Measurements from ENCODE around the gene KRAS.

KRAS gene

DNA sequence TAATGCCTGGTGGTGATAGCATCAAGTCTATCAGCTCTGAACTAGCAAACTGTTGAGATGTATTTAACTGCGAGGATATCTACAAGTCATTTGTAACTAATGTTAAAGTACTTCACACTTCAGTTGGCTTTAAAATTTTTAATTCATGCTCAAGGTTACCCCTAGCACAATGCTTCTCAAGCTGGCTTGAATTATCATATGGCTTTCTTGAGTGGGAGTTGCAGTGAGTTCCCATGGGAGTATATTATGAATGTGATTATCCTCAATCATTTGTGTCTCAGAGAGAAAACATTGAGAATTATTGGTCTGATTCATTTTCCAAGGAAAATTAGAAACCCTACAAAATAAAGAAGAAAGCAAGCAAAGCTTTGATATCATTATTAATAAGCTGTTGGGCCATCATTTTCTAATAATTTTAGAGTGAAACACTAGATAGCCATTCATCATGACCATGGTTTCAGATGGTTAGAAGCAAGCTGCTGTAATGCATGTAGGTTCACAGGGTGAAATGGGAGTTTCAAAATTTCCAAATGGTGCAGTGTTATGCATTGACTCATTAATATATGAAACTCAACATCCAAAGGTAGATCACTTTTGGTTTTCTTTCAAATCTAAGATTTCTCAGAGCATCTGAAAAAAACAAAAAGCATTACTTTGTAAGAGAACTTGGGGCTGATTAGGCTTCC, 11.8 kb upstream of the KRAS start:
- FAIRE-seq (peak; percentile 23), DNase-seq (ENCODE audit: insufficient read length, low spot score) (no peak)
- TF ChIP-seq PAX5 (IDR thresholded peaks at IDR 0.05; ENCODE audit: insufficient read depth, low read length, severe bottlenecking) (no peak), POLR2A (IDR thresholded peaks at IDR 0.05; ENCODE audit: low read depth, low read length) (no peak), POLR2AphosphoS5 (IDR thresholded peaks at IDR 0.05; ENCODE audit: low read depth, low read length) (no peak), SPI1 (IDR thresholded peaks at IDR 0.05; ENCODE audit: low read depth, low read length) (no peak), POU2F2 (IDR thresholded peaks at IDR 0.05; ENCODE audit: low read depth, low read length) (no peak), TAF1 (IDR thresholded peaks at IDR 0.05; ENCODE audit: low read depth, low read length) (no peak)

- no peak for DNase-seq (ENCODE audit: insufficient read length, low spot score)
- TF ChIP-seq PAX5 (IDR thresholded peaks at IDR 0.05; ENCODE audit: insufficient read depth, low read length, severe bottlenecking) (no peak), POU2F2 (IDR thresholded peaks at IDR 0.05; ENCODE audit: low read depth, low read length) (no peak), SPI1 (IDR thresholded peaks at IDR 0.05; ENCODE audit: low read depth, low read length) (no peak), TAF1 (IDR thresholded peaks at IDR 0.05; ENCODE audit: low read depth, low read length) (no peak), POLR2AphosphoS5 (IDR thresholded peaks at IDR 0.05; ENCODE audit: low read depth, low read length) (no peak), POLR2A (IDR thresholded peaks at IDR 0.05; ENCODE audit: low read depth, low read length) (no peak)
- no peak for FAIRE-seq
Measured at GRCh38 chr12:25257590-25258324, 7.0 kb upstream of the KRAS start.

DNA sequence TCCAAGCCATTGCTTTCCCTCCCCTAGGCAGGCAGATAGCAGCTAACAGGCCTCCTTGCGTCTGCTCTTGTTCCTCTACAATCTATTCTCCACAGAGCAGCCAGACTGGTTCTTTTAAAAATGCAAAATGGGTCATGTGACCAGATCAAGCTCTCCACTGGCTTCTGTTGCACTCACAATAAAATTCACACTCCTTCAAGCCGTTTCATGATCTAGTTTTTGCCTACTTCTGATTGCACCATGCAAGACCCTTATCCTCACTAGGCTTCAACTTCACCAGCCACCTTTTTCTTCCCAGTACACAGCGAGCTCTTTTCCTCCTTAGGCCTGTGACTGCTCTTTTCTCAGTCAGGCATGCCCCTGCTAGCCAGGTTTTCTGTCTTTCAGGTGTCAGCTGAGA, 6.1 kb upstream of the KRAS start:
- no peak for FAIRE-seq
- DNase-seq (ENCODE audit: insufficient read length, low spot score) = no peak
- TF ChIP-seq POLR2AphosphoS5 (IDR thresholded peaks at IDR 0.05; ENCODE audit: low read depth, low read length) = no peak

DNA sequence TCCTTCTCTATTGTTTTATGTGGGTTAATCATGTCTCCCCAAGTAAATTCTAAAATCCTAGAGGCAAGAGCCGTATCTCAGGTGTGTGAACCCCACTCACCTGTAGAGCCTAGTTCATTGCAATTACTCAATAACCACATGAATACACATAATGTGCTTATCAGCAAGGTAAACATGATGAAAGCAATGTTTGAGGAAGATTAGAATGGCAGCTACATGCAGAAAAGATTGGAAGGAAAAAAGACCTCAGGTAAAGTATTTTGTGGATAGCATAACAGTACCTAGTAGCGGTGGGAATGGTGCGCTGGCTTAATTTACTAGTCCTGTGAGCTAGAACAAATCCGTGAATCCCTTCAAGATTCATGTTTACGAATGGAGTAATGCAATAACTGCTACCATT, 5.3 kb upstream of the KRAS start:
- FAIRE-seq = no peak
- no peak for DNase-seq (ENCODE audit: insufficient read length, low spot score)
- no peak for TF ChIP-seq POLR2AphosphoS5 (IDR thresholded peaks at IDR 0.05; ENCODE audit: low read depth, low read length)
- TF ChIP-seq SPI1 (IDR thresholded peaks at IDR 0.05; ENCODE audit: low read depth, low read length) = no peak

DNA sequence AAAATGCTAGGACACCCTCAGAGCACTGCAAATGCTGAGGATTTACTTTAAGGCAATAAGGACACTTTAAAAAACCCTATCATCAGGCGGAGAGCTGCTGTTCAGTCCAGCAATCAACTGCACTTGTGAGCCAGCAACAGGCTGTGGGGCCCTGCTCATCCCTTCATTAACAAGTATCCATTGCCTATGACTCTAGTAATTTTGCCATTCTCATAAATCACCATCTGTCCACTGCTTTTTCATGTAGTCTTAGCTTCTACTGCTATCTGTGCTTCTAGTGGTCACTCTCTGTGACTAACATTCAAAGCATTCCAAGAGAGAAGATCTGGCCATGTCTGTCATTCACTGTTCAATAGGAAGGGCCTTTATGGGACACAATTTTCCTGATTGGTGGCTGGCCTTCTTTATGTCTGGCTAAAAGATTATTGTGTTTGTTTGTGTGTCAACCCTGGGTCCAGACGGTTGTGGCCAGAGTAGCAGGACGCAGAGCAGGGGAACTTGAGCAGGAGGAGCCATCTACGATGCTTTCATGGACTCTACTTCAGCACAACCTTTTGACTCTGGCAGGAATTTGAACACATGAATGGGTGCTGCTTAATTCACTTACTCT, 3.6 kb upstream of the KRAS start:
- FAIRE-seq = no peak
- TF ChIP-seq TAF1 (IDR thresholded peaks at IDR 0.05; ENCODE audit: low read depth, low read length) (no peak), POU2F2 (IDR thresholded peaks at IDR 0.05; ENCODE audit: low read depth, low read length) (no peak), POLR2AphosphoS5 (IDR thresholded peaks at IDR 0.05; ENCODE audit: low read depth, low read length) (no peak), PAX5 (IDR thresholded peaks at IDR 0.05; ENCODE audit: insufficient read depth, low read length, severe bottlenecking) (no peak), POLR2A (IDR thresholded peaks at IDR 0.05; ENCODE audit: low read depth, low read length) (no peak)

DNA sequence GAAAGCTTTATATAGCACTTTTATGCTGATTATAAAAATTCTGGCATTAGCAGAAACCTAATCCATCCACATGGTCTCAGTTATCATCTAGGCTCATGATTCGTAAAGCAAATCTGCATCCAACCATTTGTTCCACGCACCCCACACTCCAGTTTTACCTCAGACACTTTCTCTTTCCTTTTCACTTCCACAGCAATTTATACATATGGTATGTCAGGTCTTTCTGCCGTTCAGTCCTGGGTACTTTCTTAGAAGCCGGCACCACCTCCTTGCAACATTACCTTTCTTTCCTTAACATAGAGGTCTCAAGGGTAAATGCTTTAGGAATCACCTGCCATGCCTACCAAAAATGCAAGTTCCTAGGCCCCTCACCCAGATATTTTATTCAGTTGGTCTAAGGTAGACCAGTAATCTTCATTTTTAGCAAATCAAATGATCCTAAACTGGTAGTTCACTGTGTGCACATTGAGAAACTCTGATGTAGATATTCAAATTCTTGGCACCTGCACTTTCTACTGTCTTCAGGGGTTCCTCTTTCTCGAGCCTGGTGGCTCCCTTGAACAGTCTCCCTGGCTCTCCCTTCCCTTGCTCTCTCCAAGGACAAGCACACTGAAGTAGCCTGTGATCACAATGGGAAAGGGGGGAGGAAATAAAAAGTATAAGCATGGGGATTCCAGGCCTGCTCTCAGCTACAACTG, 2.8 kb upstream of the KRAS start:
- FAIRE-seq = peak; percentile 51
- TF ChIP-seq POU2F2 (IDR thresholded peaks at IDR 0.05; ENCODE audit: low read depth, low read length) = no peak
- no peak for TF ChIP-seq POLR2AphosphoS5 (IDR thresholded peaks at IDR 0.05; ENCODE audit: low read depth, low read length)
- peak; percentile 66 for TF ChIP-seq SPI1 (IDR thresholded peaks at IDR 0.05; ENCODE audit: low read depth, low read length)
- no peak for TF ChIP-seq POLR2A (IDR thresholded peaks at IDR 0.05; ENCODE audit: low read depth, low read length)
- no peak for TF ChIP-seq PAX5 (IDR thresholded peaks at IDR 0.05; ENCODE audit: insufficient read depth, low read length, severe bottlenecking)
- no peak for TF ChIP-seq TAF1 (IDR thresholded peaks at IDR 0.05; ENCODE audit: low read depth, low read length)
- no peak for DNase-seq (ENCODE audit: insufficient read length, low spot score)

More for the DNA sequence above, 3.6 kb upstream of the KRAS start:
- no peak for DNase-seq (ENCODE audit: insufficient read length, low spot score)

- no peak for TF ChIP-seq TAF1 (IDR thresholded peaks at IDR 0.05; ENCODE audit: low read depth, low read length)
- TF ChIP-seq PAX5 (IDR thresholded peaks at IDR 0.05; ENCODE audit: insufficient read depth, low read length, severe bottlenecking) = no peak
- no peak for TF ChIP-seq POU2F2 (IDR thresholded peaks at IDR 0.05; ENCODE audit: low read depth, low read length)
- TF ChIP-seq POLR2AphosphoS5 (IDR thresholded peaks at IDR 0.05; ENCODE audit: low read depth, low read length) = no peak
- no peak for TF ChIP-seq SPI1 (IDR thresholded peaks at IDR 0.05; ENCODE audit: low read depth, low read length)
- no peak for TF ChIP-seq POLR2A (IDR thresholded peaks at IDR 0.05; ENCODE audit: low read depth, low read length)
- no peak for FAIRE-seq
- no peak for DNase-seq (ENCODE audit: insufficient read length, low spot score)
Measured at GRCh38 chr12:25252946-25253345, 2.2 kb upstream of the KRAS start.

DNA sequence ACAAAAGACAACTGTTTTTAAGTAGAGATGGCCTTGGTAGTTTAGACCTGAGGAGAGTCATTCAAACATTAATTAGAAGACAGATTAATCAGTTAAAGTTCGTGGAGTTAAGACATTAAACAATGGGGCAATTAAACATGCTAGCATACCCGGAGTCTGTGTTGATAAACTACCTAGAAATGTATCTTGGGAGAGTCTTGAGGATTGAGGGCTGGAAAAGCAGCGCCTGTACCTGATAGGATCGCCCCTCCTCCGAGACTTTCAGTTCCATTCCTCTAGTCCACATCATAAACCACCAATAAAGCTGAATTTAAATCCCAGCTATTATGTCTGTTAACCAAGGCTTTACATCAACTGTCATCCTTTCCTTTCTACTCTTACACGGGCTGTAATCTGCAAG, 1.0 kb upstream of the KRAS start:
- no peak for TF ChIP-seq POLR2A (IDR thresholded peaks at IDR 0.05; ENCODE audit: low read depth, low read length)
- TF ChIP-seq PAX5 (IDR thresholded peaks at IDR 0.05; ENCODE audit: insufficient read depth, low read length, severe bottlenecking) = no peak
- no peak for TF ChIP-seq POLR2AphosphoS5 (IDR thresholded peaks at IDR 0.05; ENCODE audit: low read depth, low read length)
- no peak for TF ChIP-seq TAF1 (IDR thresholded peaks at IDR 0.05; ENCODE audit: low read depth, low read length)
- TF ChIP-seq POU2F2 (IDR thresholded peaks at IDR 0.05; ENCODE audit: low read depth, low read length) = no peak
- TF ChIP-seq SPI1 (IDR thresholded peaks at IDR 0.05; ENCODE audit: low read depth, low read length) = no peak
- DNase-seq (ENCODE audit: insufficient read length, low spot score) (no peak), FAIRE-seq (no peak)

DNA sequence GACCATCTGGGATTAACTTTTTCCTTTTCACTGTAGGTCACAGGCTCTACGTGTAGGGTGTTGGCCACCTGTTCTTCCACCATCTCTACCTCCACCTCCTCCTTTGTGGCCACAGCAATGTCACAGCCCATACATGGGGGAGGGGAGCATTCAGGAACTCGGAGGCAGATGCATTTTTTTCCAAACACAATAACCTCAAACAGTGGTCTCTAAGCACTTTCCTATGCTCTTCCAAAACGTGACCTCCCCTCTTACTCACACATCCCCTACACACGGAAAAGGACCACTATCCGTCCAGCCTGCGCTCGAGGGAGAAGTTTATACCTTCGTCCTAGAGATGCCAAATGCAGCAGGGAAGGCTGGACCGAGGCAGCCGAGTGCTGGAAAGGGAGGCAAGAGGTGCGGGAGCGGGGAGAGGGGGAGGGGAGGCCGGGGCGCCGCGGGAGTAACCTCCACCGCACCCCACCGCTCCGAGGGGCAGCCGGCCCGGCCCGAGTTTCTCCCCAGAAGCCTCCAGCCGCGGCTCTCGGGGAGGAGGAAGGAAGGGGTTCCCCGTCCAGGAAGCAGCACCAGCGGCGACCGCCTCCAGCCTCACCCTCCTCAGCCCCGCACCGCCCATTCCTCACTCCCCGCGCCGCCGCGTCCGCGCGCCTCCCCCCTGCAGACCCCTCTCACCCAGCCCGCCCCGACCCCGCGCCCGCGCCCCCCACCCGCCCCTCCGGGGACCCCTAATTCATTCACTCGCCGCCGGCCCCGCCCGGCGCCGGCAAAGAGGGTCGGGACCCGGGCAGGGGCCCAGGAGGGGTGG, 594 bp downstream of the KRAS start:
- DNase-seq (ENCODE audit: insufficient read length, low spot score) = peak; percentile 43
- no peak for TF ChIP-seq POLR2AphosphoS5 (IDR thresholded peaks at IDR 0.05; ENCODE audit: low read depth, low read length)
- no peak for TF ChIP-seq TAF1 (IDR thresholded peaks at IDR 0.05; ENCODE audit: low read depth, low read length)
- TF ChIP-seq PAX5 (IDR thresholded peaks at IDR 0.05; ENCODE audit: insufficient read depth, low read length, severe bottlenecking) = no peak
- TF ChIP-seq SPI1 (IDR thresholded peaks at IDR 0.05; ENCODE audit: low read depth, low read length) = no peak
- TF ChIP-seq POLR2A (IDR thresholded peaks at IDR 0.05; ENCODE audit: low read depth, low read length) = no peak
- TF ChIP-seq POU2F2 (IDR thresholded peaks at IDR 0.05; ENCODE audit: low read depth, low read length) = no peak
- FAIRE-seq = peak; percentile 66

Data from GM12891 (cell line).